DOHH2 (cell line): ENCODE data around the gene NDUFAF5.
"Not testable (repeated sequence)": the region's sequence is repeated elsewhere in the genome, so short reads cannot be mapped to it uniquely, and the experiment has no call there.

ENCODE experiments used
- H3F3A ChIP-seq: fragments of 200-600 bp; sonication (generic), shearing (Covaris generic); 2 replicates; pipeline ENCODE4 v1.6.0; 2016; ENCODE audit warnings: antibody characterized with exemption, mild to moderate bottlenecking; ENCODE audit not compliant: control insufficient read depth, insufficient read depth
- H3K27ac ChIP-seq: fragments of 200-600 bp; sonication (generic); 2 replicates; pipeline ENCODE4 v1.5.1; 2014; ENCODE audit warnings: low read depth, mild to moderate bottlenecking, low read length, moderate library complexity
- H3K27me3 ChIP-seq: fragments of 200-600 bp; sonication (generic); 2 replicates; pipeline ENCODE4 v1.6.1; 2014; ENCODE audit warnings: mild to moderate bottlenecking, low read length, mixed read lengths; ENCODE audit not compliant: control insufficient read depth
- H3K36me3 ChIP-seq: fragments of 200-600 bp; sonication (generic); 2 replicates; pipeline ENCODE4 v1.6.1; 2014; ENCODE audit warnings: mild to moderate bottlenecking, low read length, moderate library complexity, mixed read lengths; ENCODE audit not compliant: control insufficient read depth
- H3K4me1 ChIP-seq: fragments of 200-600 bp; sonication (generic); 2 replicates; pipeline ENCODE4 v1.6.1; 2014; ENCODE audit warnings: mild to moderate bottlenecking, low read length, mixed read lengths; ENCODE audit not compliant: control insufficient read depth
- H3K4me2 ChIP-seq: fragments of 200-600 bp; sonication (generic); 2 replicates; pipeline ENCODE4 v1.6.0; 2014; ENCODE audit warnings: mild to moderate bottlenecking, low read length, moderate library complexity
- H3K4me3 ChIP-seq: fragments of 200-600 bp; sonication (generic); 2 replicates; pipeline ENCODE4 v1.5.1; 2014; ENCODE audit warnings: mild to moderate bottlenecking, low read length, mixed read lengths
- H3K79me2 ChIP-seq: fragments of 200-600 bp; sonication (generic); 2 replicates; pipeline ENCODE4 v1.6.1; 2014; ENCODE audit warnings: mild to moderate bottlenecking, low read length, mixed read lengths; ENCODE audit not compliant: control insufficient read depth
- H3K9me2 ChIP-seq: fragments of 200-600 bp; sonication (generic); replicated peaks from 2 replicates; pipeline ENCODE4 v1.6.1; 2014; ENCODE audit warnings: mild to moderate bottlenecking, low read length, mixed read lengths; ENCODE audit not compliant: control insufficient read depth
- H3K9me3 ChIP-seq: fragments of 200-600 bp; sonication (generic); 2 replicates; pipeline ENCODE4 v1.6.1; 2014; ENCODE audit warnings: antibody characterized with exemption, low read length, mixed read lengths; ENCODE audit not compliant: control insufficient read depth, insufficient read depth
- H4K20me1 ChIP-seq: fragments of 200-600 bp; sonication (generic); 2 replicates; pipeline ENCODE4 v1.6.0; 2014; ENCODE audit warnings: low read depth, mild to moderate bottlenecking, antibody characterized with exemption, low read length, moderate library complexity; ENCODE audit not compliant: control insufficient read depth, insufficient read depth
- EZH2phosphoT487 ChIP-seq: fragments of 200-600 bp; sonication (generic); IDR thresholded peaks from 2 replicates; pipeline ENCODE4 v1.6.1; 2017; ENCODE audit warnings: borderline replicate concordance, mild to moderate bottlenecking, antibody characterized with exemption, low read length, moderate library complexity, mixed read lengths
- TF ChIP-seq, protein P1 (sequence below): fragments of 200-600 bp; sonication (generic); IDR thresholded peaks from one replicate; pipeline ENCODE4 v1.5.1; 2014; ENCODE audit warnings: antibody characterized with exemption, mild to moderate bottlenecking, low read depth, low read length; ENCODE audit not compliant: poor library complexity, severe bottlenecking

Gene NDUFAF5

DNA sequence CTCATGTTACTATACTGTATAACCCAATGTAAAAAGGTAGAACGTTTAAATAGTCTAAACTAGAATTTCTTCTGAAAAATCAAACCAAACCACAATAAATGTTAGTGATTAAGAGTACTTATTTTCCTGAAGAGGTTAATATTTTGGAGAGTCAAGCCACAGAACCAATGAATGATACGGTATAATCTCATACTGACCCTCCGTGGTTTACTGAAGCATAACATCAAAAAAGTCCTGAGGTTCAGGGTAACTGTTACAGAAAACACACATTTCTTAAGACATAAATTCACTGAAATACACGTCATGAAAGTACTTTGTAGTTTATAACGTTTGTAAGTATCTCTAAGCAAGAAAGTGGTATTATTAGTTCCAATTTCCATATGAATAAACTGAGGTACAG is 29.0 kb upstream of the NDUFAF5 start:
- H3K9me2 ChIP-seq = no peaks in the 10 kb centered on the region
- no peaks in the 10 kb centered on the region for H3K79me2 ChIP-seq
- no peak overlapping the region for H3K4me3 ChIP-seq
- H3K36me3 ChIP-seq = peaks cover 37% of the 10 kb centered on the region
- no peaks in the 10 kb centered on the region for H3K9me3 ChIP-seq
- H3F3A ChIP-seq = no peaks in the 10 kb centered on the region
- H3K27ac ChIP-seq = no peak overlapping the region
- no peaks in the 10 kb centered on the region for H4K20me1 ChIP-seq
- TF ChIP-seq EZH2phosphoT487 = no peak
- TF ChIP-seq, protein P1, sequence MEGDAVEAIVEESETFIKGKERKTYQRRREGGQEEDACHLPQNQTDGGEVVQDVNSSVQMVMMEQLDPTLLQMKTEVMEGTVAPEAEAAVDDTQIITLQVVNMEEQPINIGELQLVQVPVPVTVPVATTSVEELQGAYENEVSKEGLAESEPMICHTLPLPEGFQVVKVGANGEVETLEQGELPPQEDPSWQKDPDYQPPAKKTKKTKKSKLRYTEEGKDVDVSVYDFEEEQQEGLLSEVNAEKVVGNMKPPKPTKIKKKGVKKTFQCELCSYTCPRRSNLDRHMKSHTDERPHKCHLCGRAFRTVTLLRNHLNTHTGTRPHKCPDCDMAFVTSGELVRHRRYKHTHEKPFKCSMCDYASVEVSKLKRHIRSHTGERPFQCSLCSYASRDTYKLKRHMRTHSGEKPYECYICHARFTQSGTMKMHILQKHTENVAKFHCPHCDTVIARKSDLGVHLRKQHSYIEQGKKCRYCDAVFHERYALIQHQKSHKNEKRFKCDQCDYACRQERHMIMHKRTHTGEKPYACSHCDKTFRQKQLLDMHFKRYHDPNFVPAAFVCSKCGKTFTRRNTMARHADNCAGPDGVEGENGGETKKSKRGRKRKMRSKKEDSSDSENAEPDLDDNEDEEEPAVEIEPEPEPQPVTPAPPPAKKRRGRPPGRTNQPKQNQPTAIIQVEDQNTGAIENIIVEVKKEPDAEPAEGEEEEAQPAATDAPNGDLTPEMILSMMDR = no peak
- H3K27me3 ChIP-seq = no peaks in the 10 kb centered on the region
- no peaks in the 10 kb centered on the region for H3K4me1 ChIP-seq
- H3K4me2 ChIP-seq = no peak overlapping the region

DNA sequence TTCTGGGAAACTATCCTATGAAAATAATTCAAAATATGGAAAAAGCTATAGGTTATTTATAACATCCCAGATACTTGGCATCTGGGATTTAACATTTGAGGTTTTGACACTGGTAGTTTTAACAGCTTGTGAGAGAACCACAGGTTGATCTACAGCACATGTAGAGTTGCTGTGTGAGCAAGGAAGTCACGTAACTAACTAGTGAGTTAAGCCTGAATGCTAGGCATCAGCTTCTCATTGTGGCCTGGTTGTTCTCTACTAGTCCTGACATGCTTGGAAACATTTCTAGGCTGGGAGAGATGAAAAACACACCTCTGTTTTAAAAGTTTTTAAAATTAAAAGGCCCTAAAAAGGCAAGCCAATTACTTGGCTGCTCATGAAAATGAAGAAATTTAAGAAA is 28.3 kb upstream of the NDUFAF5 start:
- no peaks in the 10 kb centered on the region for H3K9me3 ChIP-seq
- TF ChIP-seq, protein P1 = no peak
- no peak for TF ChIP-seq EZH2phosphoT487
- H3K79me2 ChIP-seq = no peaks in the 10 kb centered on the region
- H3K4me2 ChIP-seq = no peak overlapping the region
- H3K27me3 ChIP-seq = no peaks in the 10 kb centered on the region
- H4K20me1 ChIP-seq = no peaks in the 10 kb centered on the region
- H3K27ac ChIP-seq = no peak overlapping the region
- H3K9me2 ChIP-seq = no peaks in the 10 kb centered on the region
- peaks cover 37% of the 10 kb centered on the region for H3K36me3 ChIP-seq
- H3F3A ChIP-seq = no peaks in the 10 kb centered on the region
- H3K4me3 ChIP-seq = no peak overlapping the region
- no peaks in the 10 kb centered on the region for H3K4me1 ChIP-seq

DNA sequence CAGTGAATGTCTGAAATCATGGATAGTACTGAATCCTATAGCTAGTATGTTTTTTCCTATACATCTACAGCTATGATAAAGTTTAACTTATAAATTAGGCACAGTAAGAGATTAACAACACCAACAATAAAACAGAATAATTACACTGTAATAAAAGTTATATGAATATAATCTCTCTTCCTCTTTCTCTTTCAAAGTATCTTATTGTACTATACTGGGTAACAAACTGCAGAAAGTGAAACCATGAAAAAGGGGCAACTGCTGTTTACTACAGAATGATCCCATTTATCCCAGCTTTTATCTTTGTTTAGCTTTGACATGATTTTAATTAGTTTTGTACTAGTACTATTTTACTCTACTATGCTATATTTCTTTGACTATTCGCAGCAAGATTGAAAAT is 25.9 kb upstream of the NDUFAF5 start:
- no peak overlapping the region for H3K4me2 ChIP-seq
- H3K27ac ChIP-seq = no peak overlapping the region
- no peaks in the 10 kb centered on the region for H3K4me1 ChIP-seq
- H3K4me3 ChIP-seq = no peak overlapping the region
- TF ChIP-seq EZH2phosphoT487 = no peak
- TF ChIP-seq, protein P1 = no peak
- H3K27me3 ChIP-seq = no peaks in the 10 kb centered on the region
- H3K79me2 ChIP-seq = no peaks in the 10 kb centered on the region
- peaks cover 48% of the 10 kb centered on the region for H3K36me3 ChIP-seq
- H3K9me3 ChIP-seq = no peaks in the 10 kb centered on the region
- no peaks in the 10 kb centered on the region for H3K9me2 ChIP-seq
- no peaks in the 10 kb centered on the region for H3F3A ChIP-seq
- no peaks in the 10 kb centered on the region for H4K20me1 ChIP-seq

DNA sequence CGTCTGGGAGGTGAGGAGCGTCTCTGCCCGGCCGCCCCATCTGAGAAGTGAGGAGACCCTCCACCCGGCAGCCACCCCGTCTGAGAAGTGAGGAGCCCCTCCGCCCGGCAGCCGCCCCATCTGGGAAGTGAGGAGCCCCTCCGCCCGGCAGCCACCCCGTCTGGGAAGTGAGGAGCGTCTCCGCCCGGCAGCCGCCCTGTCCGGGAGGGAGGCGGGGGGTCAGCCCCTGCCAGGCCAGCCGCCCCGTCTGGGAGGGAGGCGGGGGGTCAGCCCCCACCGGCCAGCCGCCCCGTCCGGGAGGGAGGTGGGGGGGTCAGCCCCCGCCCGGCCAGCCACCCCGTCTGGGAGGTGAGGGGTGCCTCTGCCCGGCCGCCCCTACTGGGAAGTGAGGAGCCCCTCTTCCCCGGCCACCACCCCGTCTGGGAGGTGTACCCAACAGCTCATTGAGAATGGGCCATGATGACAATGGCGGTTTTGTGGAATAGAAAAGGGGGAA is 24.3 kb upstream of the NDUFAF5 start:
- not testable (repeated sequence) for H3F3A ChIP-seq, H3K27ac ChIP-seq, H3K9me3 ChIP-seq, H4K20me1 ChIP-seq, H3K9me2 ChIP-seq, H3K27me3 ChIP-seq, H3K4me1 ChIP-seq, H3K4me2 ChIP-seq, H3K4me3 ChIP-seq, H3K79me2 ChIP-seq
- H3K36me3 ChIP-seq = peaks cover 58% of the 10 kb centered on the region
